T follicular helper cell (primary cell): ENCODE data around the gene ZNF101.

ENCODE experiments used
- DNase-seq: peaks from one replicate; pipeline ENCODE4 v3.0.0-alpha.2; 2020; ENCODE audit warnings: low read depth
- total RNA-seq, 2 experiments: gene quantifications; one replicate each; lab custom pipeline; 2026; lab: John Stamatoyannopoulos, UW

ZNF101 gene
- 66.9 to 257 reads per million in 2 experiments for total RNA-seq

- DNase-seq, result peak; percentile 90
Observed at GRCh38 chr19:19668230-19669012, at the start of gene ZNF101. Gene ZNF101, plus strand, starts transcription at chr19:19668839. Its CDS starts 125 bp downstream, at chr19:19668964.

DNA sequence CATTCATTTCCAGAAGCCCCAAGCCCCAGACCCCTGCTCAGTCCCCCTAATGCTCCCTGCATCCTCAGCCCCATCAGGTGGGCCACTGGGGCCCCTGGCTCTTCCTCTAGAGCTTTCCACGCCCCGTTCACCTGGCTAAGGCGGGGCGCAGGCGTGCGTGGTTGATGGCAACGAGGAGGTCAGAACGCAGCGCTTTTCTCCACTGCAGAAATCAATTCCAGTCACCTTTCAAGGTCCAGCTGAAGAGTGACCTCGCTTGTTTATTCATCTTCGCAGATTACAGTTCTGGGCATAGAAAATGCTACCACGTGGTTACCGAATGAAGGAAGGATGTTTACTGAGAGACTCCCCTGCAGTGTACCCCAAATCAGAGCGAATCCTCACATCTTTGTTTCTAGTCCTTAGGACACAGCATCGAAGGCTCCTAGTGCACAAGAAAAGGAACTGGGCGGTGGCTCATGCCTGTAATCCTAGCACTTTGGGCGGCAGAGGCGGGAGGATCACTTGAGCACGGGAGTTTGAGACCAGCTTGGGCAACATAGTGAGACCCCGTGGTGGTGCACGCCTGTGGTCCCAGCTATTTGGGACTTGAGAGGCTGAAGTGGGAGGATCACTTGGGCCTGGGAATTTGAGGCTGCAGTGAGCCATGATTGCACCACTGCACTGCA lies 49.3 kb upstream of the ZNF101 start:
- no peak for DNase-seq

- no peak for DNase-seq
Observed at GRCh38 chr19:19619849-19620210, 48.8 kb upstream of the ZNF101 start.

DNA sequence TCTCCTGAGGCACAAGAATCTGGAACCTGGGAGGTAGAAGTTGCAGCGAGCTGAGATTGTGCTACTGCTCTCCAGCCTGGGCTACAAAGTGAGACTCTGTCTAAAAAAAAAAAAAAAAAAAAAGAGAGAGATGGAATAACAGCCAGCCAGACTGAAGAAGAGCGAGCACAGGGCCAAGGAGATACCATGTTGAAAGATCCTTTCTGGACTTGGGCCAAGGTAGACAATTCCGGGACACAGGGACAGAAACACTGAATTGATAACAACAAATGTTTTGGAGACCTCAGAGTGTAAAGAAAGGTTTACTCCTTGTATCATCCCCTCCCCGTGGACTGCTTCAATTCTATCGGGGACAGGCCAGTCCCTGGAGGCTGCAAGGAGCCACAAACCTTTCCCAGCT lies 45.3 kb upstream of the ZNF101 start:
- DNase-seq, result no peak

GRCh38 chr19:19624032-19624570 lies 44.5 kb upstream of the ZNF101 start:
- no peak for DNase-seq

- no peak for DNase-seq
Observed at GRCh38 chr19:19626516-19627472, 41.8 kb upstream of the ZNF101 start.

- DNase-seq, result peak; percentile 76
Observed at GRCh38 chr19:19627621-19628500, 40.8 kb upstream of the ZNF101 start, which contains the start of gene LPAR2. Gene LPAR2, minus strand, starts transcription at chr19:19628220. Its CDS starts 945 bp downstream, at chr19:19627275.

- DNase-seq, result peak; percentile 30
Observed at GRCh38 chr19:19628501-19629134, 40.0 kb upstream of the ZNF101 start.

GRCh38 chr19:19630062-19630414 lies 38.6 kb upstream of the ZNF101 start:
- no peak for DNase-seq

GRCh38 chr19:19630426-19630825 lies 38.2 kb upstream of the ZNF101 start:
- no peak for DNase-seq

DNA sequence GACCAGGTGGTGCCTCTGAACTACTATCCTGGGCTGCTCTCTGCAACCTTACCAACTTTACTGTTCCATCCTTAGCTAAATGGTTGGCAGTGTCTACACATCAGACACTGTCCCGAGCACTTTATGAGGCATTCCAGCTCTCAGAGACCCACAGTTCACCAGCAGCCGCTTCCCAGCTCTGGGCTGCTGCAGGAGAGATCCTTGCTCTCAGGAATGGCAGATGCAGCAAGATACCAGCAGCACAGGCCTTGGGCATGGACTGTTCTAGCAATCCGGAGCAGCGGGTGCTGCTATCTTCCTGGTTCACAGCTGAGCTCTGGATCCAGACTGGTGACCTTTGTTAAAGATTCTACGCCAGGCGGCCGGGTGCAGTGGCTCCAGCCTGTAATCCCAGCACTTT lies 37.3 kb upstream of the ZNF101 start:
- DNase-seq, result no peak

DNA sequence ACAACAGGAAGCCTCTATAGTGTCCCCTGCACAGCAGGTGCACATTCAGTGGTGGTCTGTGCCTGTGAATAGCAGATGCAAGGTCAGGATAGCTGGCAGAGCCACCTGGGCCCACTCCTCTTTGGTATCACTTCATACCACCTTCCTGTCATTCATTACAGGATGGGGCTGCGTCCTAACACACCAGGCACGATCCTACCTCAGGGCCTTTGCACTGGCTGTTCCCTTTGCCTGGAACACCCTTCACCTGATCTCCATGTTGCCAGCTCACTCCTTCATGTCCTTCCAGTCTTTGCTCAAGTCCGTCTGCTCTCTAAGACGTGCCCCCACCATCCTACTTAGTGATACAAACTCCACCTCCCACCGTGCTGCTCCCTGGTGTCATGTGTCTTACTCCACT lies 36.0 kb upstream of the ZNF101 start:
- DNase-seq, result no peak

DNA sequence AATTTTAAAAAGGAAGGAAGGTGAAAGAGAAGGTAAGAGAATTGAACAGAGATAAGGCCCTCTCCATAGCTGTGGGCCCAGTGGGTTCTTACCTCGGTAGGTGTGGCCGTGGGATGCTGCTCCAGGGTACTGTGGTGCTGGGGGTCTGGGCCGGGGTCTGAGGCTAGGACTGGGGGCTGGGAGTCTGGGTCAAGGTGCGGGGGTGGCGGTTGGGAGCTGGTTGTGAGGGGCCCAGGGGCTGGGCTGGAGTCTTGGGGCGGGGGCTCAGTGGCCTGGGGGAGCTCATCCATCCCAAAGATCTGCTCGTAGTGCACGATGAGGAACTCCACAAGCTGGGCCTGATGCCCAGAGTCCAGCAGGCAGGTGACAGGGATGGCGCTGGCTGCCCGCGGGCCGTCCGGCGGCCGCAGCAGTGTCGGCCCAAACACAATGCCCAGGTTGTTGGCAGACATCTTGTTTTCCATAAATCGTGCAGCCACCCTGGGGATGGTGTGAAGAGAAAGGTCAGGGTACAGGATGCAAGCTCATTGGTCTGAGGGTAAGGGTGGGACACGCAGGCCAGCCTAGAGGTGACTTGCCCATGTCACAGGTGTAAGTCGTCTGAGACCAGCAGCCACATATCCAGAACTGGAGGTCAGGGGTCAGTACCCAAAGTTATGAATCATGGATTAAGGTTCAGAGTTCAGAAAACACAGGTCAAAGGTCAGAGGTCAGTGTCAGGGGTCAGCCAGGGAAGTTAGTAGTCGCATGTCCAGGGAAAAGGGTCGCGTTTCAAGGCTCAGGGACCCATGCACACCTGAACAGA lies 34.7 kb upstream of the ZNF101 start:
- DNase-seq, result no peak

- no peak for DNase-seq
Observed at GRCh38 chr19:19634516-19635312, 33.9 kb upstream of the ZNF101 start.

DNA sequence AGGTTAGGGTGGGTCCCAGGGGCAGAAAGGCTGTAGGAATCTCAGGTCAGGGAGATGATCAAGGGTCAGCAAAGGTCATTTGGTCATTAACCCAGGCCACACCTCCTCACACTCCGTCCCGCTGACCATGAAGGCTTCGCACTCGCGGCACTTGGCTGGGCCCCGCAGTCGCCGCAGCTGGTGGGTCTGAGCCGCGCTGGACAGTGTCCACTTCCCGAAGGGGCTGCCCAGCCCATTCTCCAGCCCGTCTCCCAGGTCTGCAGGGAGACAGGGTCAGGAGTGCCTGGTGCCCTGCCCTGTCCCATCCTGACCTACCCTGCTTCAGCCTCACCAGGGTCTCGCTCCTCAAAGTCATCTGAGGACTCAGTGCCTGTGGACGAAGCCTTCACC lies 33.3 kb upstream of the ZNF101 start:
- no peak for DNase-seq

GRCh38 chr19:19636573-19637185 lies 32.0 kb upstream of the ZNF101 start:
- no peak for DNase-seq

- DNase-seq, result no peak
Observed at GRCh38 chr19:19637186-19637522, 31.5 kb upstream of the ZNF101 start.

DNA sequence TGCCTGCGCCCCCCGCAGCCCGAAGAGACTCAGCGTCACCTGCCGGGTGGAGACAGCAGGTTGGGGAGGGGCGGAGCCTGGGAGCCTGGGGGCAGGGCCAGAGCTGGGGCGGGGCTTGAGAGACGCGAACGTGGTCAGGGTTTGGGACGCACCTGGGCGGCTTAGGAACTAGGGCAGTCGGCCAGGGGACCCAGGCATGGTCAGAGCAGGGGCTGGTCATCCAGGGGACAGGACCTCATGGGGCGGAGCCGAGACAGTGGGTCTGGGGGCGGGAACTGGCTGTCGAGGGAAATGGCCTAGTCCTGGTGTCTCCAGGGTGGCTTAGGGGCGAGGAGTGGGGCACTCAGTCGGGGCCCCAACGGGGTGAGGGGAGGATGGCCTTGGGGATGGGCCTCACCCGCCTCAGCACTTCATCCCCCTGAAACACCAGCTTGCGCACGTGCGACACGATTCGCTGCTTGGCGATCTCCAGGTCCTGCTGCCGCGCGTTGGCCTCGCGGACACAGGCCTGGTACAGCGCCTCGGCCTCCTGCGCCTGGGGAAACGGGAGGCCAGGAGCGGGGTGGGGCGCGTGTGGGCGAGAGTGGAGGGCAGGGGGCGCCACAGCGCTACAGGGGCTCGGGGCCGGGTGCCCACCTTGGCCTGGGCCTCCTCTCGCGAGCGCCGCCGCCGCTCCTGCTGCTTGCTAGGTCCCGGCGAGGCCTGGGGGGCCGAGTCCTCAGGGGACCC lies 31.0 kb upstream of the ZNF101 start:
- no peak for DNase-seq
